DMS114 treated with DMSO at 0.1 percent for 48 hours (cell line): Measurements from ENCODE around the gene TRAK2.
"Not testable (repeated sequence)": the region's sequence is repeated elsewhere in the genome, so short reads cannot be mapped to it uniquely, and the experiment has no call there.

Source experiments
- DNase-seq: peaks from one replicate; lab custom pipeline; 2025; ENCODE audit not compliant: unreplicated experiment; lab: John Stamatoyannopoulos, UW

TRAK2 gene, protein sequence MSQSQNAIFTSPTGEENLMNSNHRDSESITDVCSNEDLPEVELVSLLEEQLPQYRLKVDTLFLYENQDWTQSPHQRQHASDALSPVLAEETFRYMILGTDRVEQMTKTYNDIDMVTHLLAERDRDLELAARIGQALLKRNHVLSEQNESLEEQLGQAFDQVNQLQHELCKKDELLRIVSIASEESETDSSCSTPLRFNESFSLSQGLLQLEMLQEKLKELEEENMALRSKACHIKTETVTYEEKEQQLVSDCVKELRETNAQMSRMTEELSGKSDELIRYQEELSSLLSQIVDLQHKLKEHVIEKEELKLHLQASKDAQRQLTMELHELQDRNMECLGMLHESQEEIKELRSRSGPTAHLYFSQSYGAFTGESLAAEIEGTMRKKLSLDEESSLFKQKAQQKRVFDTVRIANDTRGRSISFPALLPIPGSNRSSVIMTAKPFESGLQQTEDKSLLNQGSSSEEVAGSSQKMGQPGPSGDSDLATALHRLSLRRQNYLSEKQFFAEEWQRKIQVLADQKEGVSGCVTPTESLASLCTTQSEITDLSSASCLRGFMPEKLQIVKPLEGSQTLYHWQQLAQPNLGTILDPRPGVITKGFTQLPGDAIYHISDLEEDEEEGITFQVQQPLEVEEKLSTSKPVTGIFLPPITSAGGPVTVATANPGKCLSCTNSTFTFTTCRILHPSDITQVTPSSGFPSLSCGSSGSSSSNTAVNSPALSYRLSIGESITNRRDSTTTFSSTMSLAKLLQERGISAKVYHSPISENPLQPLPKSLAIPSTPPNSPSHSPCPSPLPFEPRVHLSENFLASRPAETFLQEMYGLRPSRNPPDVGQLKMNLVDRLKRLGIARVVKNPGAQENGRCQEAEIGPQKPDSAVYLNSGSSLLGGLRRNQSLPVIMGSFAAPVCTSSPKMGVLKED

DNA sequence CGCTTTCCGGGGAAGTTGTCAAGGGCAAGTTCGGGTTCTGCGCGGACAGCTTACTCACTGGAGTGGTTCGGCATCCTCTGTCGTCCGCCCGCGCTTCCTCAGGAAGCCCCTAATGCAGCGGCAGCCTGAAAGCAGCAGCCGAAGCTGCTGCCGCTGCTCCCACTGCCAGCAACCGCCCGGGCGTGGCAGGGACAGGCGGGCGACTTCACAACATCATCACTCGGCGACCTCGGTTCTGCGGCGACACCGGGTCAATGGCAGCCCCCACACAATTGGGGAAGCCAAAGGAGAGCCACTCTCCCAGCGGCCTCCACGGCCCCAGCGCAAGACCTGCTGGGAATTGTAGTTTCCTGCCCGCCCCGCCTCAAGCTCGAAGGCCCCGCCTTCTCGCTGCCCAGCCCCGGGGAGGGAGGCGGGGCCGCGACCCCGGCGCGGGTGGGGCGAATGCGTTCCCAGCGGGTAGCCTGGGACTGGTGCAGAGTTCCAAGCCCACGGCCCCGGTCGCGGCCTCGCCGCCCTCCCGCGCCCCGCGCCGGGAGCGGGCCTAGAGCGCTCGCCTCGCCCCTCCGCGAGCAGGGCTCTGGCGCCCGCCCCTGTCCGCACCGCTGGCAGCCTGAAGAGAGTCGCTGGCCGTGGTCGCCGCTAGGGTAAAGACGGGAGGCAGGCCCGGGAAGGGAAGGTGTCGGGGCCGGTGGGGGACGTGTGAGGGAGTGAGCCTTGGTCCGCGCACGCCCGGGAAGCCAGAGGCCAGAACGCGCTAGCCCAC is at the start of gene TRAK2, which contains the start of gene STRADB:
Gene TRAK2, minus strand, starts transcription at position 167 of the 766 bp plus-strand sequence. CDS start 30,951 bp downstream, outside the sequence.
Gene STRADB, plus strand, starts transcription at position 449 of the 766 bp plus-strand sequence. CDS start 3,101 bp downstream, outside the sequence.
- DNase-seq = peak; percentile 77

DNA sequence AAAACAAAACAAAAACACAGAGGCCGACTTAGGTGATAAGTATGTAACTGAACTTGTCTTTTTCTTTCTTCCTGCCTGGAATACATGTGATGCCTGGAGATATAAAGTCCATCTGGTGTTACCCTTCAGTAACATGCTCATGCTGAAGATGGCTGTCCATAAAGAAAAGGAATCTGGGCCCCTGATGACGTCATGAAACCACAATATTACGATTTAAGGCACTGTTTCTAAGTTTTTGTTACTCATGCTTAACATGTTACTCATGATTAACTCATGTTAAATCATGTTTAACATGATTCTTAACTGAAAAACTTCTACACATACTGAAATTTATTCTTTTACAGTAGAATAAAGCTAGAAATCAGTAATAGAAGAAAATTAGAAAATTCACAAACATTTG is 49.3 kb upstream of the TRAK2 start:
- no peak for DNase-seq

DNA sequence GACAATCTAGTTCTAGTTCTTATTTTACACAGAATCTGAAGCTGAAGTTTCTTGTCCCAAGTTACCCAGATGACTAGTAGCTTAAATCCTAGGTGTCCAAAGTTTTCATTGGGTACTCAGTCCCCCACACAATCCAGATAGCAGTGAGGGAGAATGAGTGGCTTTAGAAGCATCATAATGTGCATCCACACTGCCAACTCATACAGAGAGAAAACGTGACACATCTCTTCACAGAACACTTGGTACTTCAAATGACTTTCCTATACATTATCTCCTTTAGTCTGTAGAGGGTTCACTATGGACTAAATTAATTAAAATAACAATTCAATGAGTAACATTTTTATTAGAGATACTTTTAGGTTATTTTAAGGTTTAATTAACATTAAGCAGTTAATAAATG is 45.5 kb upstream of the TRAK2 start:
- DNase-seq = no peak

DNA sequence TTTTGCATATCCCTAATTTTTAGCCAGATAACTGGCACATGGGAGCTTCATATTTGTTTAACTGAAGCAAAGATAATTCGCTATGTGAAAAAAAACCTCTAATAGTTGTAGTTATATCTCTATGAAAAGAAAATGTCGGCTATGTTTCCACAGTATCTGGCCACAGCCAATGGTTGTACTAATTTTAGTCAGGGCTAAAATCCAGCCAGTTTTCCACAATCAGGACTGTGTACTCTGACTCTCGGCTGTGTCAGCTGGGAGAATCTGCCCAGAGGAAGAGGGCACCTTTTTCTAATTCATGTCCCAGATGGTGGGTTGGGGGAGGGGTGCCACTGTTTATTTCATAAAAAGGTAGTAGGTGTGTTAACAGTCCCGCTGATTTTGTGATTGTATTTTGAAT is 39.0 kb upstream of the TRAK2 start:
- no peak for DNase-seq

DNA sequence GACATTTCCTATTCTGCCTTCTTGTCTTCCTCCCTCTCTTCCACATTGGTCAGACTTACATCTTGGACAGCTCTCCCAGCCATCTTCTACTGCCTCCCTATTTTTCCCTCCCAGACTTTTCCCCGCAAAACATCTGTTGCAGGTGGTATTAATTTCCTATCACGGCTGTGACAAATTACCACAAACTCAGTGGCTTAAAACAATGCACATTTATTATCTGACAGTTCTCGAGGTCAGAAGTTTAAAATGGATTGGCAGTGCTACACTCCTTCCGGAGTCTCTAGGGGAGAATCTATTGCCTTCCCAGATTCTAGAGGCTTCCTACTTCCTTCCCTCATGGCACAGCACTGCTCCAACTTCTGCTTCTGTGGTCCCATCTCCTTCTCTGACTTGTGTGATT is 33.5 kb upstream of the TRAK2 start:
- DNase-seq = no peak

DNA sequence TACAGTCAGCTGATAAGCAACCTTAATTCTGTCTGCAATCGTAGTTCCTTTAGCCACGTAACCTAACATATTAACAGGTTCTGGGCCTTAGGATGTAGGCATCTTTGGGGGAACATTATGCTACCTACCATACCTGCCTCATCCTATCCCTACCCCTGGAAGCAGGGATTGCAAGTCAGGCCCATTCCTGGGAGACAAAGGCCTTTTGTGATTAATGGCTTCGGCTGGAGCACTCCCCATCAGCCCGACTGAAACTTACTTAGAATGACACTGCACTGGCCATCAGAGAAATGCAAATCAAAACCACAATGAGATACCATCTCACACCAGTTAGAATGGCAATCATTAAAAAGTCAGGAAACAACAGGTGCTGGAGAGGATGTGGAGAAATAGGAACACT is 32.5 kb upstream of the TRAK2 start:
- not testable (repeated sequence) for DNase-seq

DNA sequence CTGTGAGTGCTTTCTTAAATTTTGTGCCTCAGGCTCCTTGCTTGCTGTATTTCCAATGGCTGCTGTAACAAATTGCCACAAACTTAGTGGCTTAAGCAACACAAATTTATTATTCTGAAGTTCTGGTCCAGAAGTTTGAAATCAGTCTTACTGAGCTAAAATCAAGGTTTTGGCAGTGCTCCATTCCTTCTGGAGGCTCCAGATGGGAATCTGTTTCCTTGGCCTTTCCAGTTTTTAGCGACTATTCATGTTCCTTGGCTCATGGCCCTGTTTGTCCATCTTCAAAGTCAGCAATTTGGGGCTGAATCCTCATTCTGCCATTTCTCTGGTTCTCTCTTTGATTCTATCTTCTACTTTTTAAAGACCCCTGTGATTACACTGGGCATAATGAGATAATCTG is 32.1 kb upstream of the TRAK2 start:
- no peak for DNase-seq

DNA sequence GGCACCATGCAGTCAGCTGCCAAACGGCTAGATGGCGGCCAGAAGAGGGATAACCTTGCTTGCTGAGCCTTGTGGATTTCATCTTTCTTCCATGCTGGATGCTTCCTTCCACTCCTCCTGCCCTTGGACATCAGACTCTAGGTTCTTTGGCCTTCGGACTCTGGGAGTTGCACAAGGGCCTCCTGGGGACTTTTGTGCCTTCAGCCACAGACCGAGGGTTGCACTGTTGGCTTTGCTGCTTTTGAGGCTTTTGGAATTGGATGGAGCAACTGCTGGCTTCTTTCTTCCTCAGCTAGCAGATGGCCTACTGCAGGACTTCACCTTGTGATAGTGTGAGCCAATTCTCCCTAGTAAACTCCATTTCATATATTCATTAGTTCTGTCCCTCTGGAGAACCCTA is 31.3 kb upstream of the TRAK2 start:
- no peak for DNase-seq

DNA sequence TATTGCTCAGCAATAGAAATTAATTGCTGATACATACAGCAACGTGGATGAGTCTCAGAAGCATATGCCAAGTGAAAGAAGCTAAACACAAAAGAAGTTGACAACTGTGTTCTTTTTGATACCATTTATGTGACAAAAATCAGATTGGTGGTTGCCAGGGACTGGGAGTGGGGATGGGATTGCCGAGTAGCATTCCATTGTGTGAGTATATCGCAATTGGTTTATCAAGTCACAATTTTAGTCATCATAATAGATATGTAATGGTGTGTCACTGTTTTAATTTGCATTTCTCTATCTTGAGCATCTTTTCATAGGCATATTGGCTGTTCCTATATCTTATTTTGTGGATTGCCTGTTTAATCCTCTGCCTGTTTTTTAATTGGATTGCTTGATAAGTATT is 21.2 kb upstream of the TRAK2 start:
- DNase-seq = no peak

DNA sequence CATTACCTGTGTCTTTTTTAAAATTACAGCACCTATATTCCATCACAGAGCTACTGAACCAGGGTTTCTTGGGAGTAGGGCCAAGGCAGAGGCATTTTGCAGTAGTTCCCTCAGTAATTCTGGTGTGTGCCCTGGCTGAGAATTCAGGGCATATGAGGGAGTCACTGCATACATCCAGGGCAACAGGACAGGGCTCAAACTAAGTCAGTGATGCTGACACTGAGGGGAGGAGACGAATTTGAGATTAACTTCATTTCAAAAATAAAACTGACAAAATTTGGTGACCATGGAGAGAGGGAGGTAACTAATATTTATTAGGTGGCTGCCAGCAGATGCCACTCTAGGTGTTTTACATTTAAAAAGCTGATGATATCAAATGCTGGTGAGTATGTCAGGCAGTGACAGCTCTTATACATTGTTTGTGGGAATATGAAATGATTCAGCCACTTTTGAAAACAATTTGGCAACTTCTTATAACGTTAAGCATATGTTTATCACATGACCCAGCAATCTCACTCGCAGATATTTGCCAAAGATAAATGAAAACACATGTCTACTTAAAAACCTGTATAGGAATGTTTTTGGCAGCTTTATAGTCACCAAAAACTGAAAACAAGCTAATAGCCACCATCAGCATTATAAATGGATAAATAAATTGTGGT is 20.6 kb upstream of the TRAK2 start:
- DNase-seq = no peak

DNA sequence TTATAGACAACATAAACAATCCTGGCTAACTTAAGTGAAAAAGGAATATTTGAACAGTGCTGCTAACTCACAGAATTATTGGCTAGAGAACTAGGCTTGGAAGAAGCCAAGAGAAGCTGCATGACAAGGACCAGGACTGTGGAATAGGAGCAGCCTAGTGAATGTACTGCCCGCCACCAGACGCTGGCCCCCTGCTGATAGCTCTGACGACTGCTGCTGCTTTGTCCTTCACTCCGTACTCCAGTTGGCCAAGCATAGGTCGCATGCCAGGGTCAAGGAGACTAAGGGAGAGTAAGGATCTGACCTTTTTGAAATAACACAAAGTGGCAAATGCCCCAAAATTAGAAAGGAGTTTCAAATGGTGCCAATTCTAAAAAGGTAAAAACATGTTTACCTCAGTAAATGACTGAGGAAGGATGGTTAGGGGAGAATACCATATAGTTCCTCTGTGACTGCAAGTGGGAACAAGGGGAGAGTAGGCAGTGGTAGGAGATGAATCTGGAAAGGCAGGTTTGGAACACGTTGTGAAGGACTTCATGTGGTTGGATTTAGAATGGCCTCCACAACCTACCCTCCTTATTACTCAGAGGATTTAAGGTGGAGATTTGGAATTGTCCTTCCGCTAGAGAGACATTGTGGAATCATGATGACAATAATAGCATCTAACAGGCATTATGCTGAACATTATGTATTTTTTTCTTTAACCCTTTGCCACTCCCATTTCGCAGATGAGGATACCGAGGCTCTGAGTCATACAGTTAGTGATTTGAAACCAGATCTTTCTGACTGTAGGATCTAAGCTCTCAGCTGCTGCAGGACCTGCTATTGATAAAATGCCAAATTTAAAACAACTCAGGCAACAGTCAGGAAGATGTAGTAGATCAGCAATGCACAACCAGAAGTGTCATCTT is 19.8 kb upstream of the TRAK2 start:
- DNase-seq = no peak

DNA sequence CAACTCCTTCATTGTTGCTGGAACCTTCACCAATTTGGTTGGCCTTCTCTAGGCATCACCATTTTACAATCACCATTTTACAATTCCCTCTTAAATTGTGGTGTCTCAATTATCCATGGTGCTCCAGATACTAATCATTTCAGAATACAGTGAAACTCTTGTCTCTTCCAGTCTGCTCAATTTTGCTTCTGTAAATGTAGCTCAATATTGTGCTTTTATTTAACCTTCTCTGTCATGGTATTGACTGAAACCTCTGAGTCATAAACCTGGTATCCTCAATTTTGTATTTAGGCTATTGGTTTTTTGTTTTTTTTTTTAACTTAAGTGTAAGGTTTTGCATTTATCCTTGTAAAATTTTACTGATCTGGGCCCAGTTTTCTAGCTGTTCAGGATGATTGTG is 16.4 kb upstream of the TRAK2 start:
- DNase-seq = no peak

DNA sequence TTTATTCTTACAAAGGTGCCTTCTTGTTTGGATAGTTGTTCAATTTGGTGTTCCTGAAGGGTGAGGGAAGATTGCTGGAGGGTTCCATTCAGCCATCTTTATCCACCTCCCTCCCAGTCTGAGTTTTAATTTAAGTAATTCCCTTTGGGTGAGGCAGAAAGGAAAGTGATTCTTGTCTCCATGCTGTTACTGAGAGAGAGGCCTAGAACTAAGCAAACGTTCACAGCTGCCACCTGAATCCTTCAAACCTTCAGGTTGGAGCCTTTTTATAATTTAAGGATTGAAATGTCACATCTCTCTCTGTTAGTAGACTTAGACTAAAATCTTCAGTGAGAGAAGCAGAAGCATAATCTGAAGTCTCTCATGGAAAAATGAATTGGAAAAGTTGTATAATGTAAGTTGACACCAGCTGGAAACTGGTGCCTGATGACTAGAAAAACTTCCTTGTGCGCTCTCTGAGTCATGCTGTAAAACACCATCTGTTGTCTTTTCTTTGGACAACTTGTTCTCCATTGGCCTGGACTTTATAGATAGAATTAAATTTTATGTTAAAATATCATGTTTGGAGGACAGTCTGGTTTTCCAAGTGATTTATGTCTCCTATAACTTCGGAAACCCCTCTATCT is 14.9 kb upstream of the TRAK2 start:
- no peak for DNase-seq

DNA sequence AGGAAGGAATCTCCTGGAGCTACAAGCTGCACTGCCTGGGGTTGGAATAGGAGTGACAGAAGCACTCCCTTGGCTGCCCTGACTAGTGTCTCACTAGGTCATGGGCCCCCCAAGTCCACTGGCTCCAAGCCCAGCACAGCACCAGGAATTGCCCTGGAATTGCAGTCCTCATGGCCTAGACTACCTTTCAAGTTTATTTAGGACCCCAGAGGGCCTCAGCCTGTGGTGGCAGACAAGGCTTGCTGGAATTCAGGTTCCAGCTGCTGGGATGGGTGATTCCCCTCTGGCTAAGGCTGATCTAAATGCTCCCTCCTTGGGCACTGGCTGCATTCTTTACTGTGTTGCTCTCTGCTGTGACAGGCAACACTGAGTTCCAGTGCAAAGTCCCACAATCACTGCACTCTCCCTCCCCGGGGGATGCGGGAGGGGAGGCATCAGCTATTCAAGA is 14.3 kb upstream of the TRAK2 start:
- DNase-seq = no peak

DNA sequence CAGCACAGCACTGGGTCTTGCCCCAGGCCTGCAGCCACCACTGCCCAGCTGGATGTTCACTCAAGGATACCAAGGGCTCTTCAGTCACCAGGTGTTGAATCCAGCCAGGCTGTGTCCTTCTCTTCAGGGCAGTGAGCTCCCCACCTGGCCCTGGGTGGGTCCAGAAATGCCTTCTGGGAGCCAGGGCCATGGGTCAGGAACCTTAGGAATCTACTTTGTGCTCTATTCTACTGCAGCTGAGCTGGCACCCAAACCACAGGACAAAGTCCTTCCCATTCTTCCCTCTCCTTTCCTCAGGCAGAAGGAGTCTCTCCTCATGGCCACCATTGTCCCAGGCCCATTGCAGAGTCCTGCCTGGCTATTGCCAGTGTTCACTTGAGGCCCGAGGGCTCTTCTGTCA is 13.3 kb upstream of the TRAK2 start:
- no peak for DNase-seq

DNA sequence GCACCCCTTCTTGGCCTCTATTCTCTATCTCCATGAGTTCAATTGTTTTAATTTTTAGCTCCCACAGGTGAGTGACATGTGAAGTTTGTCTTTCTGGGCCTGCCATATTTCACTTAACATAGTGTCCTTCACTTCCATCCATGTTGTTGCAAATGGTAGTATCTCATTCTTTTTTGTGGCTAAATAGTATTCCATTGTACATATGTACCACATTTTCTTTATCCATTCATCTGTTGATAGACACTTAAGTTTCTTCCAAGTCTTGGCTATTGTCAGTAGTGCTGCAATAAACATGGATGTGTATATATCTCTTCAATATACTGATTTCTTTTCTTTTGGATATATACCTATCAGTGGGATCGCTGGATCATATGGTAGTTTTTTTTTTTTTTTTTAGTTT is 9.3 kb upstream of the TRAK2 start:
- DNase-seq = no peak

DNA sequence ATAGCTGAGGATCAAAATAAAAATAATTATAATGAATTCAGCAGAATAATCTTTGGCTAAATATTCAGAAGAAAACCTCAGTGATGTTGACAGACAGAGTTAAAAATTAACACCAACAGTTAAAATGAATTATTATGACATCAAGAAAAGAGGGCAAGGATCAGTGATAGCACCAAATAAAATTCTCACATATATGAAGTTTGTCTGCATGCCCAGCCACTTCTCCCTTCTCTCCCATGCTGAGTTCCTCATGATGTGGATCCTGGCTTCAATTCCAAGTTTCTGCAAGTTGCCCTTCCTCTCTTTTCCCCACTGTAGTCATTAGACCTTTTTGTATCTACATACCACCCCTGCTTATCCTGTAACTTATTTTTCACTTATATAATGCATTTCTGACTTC is 7.1 kb upstream of the TRAK2 start:
- no peak for DNase-seq

DNA sequence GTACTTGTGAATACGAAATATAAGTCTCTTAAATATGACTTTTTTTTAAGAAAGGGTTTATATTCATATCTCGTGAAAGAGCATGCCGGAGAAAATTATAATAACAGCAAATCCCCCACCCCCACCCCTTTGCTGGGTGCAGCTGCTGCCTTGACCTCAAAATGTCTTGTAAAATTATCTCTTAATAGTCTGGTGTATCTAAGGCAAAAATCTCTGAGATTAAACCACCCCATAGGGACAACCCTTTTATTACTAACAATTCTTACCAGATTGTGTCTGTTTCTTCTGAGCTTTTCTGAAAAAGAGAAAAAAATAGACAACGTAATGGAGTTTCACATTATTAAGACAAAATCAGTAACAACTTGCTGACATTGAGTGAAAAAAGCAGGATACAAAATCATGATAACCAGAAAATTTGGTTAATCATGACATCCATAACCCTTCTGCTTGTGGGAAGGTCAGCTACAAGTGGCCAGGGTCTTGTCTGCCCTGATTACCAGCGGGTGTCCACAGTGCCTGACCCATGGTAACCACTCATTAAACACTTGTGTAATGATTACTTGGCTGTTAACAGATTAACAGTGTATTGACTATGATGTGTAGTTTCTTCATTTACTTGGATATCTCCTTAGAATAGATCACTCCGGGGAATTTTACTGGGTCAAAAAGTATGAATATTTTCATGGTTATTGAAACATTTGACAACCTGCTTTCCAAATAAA is 1.8 kb upstream of the TRAK2 start:
- no peak for DNase-seq
